HS-5 (cell line): ENCODE results near the gene SLC38A8.
A peak's percentile ranks its signal among the peaks of the same experiment; 100 is the strongest.

ENCODE experiments used
- DNase-seq: peaks from one replicate; pipeline ENCODE4 v3.0.0-alpha.2; 2012; ENCODE audit warnings: low read depth

Gene SLC38A8

GRCh38 chr16:84031556-84031955 is 11.0 kb downstream of the SLC38A8 start:
- no peak for DNase-seq

GRCh38 chr16:84029297-84030047 is 13.1 kb downstream of the SLC38A8 start:
- DNase-seq: no peak

DNA sequence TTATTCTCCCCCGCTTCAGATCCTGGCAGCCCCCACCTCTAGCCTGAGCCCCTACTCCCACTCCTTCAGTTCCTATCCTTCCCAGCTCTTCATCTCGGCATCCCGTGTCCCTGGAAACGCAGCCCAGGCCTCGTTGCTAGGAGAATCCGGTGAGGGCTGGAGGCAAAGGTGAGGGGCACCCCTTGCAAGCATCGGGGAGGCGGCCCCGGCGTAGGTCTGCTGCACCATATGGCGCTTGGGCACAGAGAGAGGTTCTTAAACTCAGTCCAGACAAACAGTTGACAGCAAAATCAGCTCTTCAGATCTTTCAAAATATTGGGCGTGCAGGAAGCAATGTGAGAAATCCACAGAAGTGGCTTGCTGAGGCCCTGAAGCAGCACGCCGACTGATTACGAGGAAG is 15.0 kb downstream of the SLC38A8 start:
- no peak for DNase-seq

DNA sequence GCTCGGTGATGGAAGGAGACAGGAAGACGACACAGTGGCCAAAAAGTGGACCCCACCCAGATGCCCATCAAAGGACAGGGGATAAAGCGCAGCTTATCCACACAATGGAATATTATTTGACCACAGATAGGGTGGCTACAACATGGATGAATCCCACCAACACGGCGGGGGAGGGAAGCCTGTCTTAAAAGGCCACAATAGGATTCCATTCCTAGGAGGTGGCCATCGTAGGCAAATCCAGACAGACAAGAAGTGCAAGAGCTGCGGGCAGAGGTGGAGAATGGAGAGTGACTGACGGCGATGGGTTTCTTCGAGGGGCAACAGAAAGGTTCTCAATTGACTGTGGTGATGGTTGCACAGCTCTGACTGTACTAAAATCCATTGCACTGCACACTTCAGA is 16.0 kb downstream of the SLC38A8 start:
- no peak for DNase-seq

DNA sequence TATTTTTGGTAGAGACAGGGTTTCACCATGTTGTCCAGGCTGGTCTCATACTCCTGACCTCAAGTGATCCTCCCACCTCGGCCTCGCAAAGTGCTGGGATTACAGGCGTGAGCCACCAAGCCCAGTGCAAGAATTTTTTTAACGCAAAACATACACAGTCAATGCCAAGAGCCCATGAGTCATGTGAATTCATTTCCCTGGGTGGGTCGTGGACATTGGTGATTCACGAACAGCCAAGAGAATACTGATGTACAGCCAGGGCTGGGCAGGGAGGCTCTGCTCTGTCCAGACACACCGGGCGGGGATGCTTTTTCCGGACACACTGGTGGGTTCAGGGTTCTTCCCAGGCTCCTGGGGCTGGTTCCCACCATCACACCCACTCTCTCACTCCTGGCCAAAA is 17.7 kb downstream of the SLC38A8 start:
- DNase-seq: no peak

DNA sequence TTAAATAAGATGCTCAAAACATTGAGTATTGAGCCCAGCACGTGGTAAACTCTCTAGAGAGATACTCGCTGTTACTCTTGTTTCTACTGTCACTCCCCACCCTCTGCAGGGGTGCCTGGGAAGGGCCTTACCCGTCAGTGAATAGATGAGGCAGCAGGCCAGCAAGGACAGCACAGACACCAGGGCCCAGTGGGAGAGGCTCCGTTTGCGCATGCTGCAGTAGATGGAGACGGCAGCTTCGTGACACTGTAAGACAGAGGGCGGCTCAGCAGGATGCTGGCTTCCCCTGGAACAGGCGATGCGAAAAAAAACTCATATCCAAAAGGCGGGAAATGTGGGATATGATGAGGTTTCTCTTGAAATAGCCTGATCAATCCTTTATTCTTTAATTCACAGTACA is 20.0 kb downstream of the SLC38A8 start:
- no peak for DNase-seq

DNA sequence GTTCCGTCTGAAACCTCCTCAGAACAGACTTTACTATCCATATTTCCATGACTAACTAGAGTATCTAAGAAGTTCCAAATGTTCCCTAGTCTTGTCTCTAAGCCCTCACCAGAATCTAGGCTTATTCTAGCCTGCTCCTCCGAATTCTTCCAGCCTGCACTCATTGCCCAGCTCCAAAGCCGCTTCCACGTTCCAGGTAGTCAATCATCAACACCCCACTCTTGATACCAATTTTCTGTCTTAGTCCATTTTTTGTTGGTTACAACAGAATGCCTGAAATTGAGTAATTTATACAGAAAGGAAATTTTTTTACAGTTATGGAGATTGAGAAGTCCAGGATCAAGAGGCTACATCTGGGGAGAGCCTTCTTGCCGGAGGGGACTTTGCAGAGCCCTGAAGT is 21.1 kb downstream of the SLC38A8 start:
- DNase-seq: no peak

GRCh38 chr16:84020353-84020752 is 22.2 kb downstream of the SLC38A8 start:
- DNase-seq: no peak

- no peak for DNase-seq
Measured at GRCh38 chr16:84018710-84019109, 23.9 kb downstream of the SLC38A8 start.

- no peak for DNase-seq
Measured at GRCh38 chr16:84016477-84016876, 26.1 kb downstream of the SLC38A8 start.

- no peak for DNase-seq
Measured at GRCh38 chr16:84015399-84015798, 27.2 kb downstream of the SLC38A8 start.

- no peak for DNase-seq
Measured at GRCh38 chr16:84014570-84015327, 27.8 kb downstream of the SLC38A8 start.

GRCh38 chr16:84013787-84014569 is 28.6 kb downstream of the SLC38A8 start:
- peak; percentile 29 for DNase-seq

- DNase-seq: no peak
Measured at GRCh38 chr16:84009282-84009681, 33.3 kb downstream of the SLC38A8 start.

- DNase-seq: no peak
Measured at GRCh38 chr16:84007965-84008364, 34.6 kb downstream of the SLC38A8 start.

DNA sequence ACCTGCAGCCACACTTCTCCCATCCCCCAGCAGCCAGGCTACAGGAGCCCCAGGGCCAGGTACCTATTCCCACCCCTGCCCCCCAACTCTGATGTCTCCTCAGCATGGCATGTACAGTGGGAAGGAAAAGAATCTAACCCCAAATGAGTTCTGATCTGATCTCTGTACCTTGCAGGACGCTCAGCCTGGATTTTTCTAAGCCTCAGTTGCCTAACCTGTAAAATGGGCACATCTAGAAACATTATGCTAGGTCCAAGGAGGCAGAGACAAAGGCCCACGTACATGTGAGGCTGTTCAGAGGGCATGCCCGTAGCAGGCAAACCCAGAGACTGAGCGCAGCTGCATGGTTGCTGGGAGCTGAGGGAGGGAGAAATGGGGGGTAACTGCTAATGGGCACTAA is 35.1 kb downstream of the SLC38A8 start:
- DNase-seq: no peak

DNA sequence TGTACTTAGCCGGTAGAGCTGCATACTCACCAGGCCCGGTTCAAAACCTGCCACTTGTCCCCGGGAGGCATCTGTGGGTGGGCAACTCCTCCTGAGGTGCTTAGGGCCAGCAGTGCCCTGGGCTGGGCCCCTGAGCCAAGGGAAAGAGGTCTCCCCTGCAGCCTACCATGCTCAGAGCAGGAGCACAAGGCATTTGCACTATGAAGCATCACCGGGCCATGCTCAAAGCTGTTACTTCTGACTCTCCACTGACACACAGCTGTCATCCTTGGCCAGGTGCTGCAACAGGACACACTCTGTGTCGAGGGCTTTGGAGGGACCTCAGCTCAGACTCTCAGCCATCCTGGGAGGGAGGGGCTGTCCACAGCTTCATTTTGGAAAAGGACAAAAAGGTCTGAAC is 37.2 kb downstream of the SLC38A8 start:
- DNase-seq: no peak

DNA sequence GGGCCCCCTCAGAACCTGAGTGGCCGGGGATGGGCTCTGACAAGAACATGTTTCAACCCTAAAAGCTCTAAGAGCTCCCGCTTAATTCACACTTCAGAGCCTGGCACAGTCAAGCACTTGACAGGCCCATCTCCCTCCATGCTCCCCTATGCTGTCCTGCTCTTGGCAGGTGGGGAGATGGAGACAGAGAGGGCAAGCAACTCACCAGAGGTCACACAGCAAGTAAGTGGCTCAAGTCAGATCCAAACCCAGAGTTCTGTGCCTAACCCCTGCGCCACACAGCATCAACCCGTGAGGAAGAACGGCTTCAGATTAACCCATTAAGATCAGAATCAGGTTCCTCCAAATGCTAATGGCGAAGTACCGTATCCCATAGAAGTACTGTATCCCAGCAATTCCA is 38.2 kb downstream of the SLC38A8 start:
- no peak for DNase-seq

DNA sequence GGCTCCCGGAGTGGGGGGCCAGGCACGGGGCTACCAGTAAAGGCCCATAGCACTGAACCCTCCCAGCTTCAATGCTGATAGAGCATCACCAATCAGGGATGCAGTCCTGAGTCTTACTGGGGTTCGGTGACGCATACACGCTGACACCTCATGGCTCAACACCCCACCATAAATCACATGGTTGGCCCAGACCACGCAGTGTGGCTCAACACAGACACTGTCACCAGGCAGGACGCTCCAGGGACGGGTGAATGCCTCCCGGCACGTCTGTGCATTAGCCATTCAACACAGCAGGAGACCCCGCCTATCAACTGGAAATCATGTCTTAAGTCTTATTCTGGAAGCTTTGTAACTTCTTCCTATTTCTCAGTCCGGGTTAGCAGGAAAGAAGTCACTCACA is 39.6 kb downstream of the SLC38A8 start:
- DNase-seq: no peak

- DNase-seq: no peak
Measured at GRCh38 chr16:84001726-84002125, 40.9 kb downstream of the SLC38A8 start.

DNA sequence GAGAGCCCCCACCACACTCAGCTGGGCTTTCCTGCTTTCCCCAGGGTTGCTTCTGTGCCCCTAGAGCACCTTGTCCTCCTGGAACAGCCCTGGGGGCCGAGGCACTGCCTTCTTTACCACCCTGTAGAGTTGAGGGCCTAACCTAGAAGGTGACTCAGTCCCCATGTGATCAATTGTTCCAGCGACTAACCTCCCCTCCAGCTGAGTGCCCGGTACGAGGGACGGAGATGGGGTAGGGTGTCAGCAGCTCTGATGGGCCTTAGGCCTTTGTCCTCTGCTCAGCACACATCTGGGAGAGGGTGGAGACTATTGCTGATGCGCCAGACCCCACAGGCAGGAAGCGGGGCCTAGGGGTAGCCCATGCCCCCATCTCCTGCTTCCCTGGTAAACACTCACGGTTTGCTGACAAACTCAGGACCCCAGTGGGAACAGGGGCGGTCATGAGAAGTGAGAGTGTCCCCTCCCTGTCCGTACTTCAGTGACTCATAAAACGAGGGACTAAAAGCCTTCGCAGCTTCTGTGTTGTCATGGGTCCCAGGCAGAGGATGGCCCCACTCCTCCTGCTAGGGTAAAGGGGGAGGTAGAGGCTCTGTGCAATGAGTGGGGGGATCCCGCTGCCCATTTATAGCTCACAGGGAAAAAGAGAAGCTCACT is 41.5 kb downstream of the SLC38A8 start:
- DNase-seq: no peak

DNA sequence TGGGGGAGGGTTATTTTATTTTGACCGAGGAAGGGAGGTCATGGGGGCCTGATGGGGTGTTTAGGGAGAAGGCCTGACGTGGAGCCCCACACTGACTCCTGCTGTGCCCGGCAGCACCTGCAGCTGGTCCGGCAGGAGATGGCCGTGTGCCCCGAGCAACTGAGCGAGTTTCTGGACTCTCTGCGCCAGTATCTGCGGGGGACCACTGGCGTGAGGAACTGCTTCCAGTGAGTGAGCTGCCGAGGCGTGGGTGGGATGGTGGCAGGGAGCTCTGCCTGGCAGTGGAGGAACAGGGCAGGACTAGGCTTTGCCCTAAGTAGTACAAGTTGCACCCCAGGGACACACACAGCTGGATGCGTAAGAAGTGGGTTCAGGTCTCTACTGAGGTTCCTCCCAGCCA is 44.5 kb downstream of the SLC38A8 start:
- no peak for DNase-seq
